Measurements from ENCODE around the gene MICAL3.

Gene MICAL3

DNA sequence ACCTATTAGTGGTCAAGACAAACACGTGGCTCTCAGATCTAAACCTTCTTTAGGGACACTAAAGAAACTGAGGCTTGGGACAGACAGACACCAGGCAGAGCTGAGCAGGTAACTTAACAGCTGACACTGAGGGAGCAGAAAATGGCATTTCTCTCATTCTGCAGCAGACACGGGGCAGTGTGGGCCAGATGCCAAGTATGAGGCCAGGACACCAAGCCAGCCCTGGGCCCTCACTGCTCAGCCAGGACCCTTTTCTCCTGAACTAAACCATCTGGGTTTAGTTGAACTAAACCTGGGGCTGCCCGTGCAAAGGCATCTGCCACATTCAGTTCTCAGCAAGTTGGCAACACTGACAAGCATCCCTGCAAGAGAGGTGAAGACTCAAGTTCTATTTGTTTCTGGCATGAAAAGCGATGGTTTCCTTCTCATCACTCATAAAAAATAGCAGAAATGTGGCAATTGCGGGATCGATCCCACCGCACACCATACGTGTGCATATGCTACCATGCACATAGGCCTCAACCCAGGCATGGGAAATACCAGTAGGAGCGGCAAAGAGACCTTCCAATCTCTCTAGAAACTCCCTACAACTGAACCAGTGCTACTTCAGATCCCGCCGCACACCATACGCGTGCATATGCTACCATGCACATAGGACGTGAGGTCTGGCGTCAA is 150.0 kb downstream of the MICAL3 start:
- TF ChIP-seq, protein P1, sequence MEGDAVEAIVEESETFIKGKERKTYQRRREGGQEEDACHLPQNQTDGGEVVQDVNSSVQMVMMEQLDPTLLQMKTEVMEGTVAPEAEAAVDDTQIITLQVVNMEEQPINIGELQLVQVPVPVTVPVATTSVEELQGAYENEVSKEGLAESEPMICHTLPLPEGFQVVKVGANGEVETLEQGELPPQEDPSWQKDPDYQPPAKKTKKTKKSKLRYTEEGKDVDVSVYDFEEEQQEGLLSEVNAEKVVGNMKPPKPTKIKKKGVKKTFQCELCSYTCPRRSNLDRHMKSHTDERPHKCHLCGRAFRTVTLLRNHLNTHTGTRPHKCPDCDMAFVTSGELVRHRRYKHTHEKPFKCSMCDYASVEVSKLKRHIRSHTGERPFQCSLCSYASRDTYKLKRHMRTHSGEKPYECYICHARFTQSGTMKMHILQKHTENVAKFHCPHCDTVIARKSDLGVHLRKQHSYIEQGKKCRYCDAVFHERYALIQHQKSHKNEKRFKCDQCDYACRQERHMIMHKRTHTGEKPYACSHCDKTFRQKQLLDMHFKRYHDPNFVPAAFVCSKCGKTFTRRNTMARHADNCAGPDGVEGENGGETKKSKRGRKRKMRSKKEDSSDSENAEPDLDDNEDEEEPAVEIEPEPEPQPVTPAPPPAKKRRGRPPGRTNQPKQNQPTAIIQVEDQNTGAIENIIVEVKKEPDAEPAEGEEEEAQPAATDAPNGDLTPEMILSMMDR (IDR thresholded peaks at IDR 0.05; ENCODE audit: low read depth, low read length): no peak

DNA sequence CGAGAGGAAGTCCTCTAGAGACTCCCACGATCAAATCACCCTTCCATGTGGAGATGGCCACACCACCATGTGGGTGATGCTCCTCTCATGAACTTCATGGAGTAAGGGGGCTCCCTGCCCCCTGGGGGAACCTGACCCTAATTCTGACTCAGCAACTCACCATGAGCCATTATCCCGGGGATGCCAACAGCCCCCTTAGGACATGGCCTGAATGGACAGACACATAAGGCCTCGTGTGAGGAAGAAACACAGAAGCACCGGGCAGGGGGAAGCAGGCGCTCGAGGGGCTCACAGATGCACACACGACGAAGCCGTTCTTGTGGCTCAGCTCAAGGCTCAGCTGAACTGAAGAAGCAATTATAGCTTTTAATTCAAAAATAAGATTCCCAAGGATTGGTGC is 150.6 kb downstream of the MICAL3 start:
- no peak overlapping the region for H3K4me3 ChIP-seq (ENCODE audit: low read depth, low read length)
- TF ChIP-seq, protein P1 (IDR thresholded peaks at IDR 0.05; ENCODE audit: low read depth, low read length): no peak

More for the DNA sequence above, 150.0 kb downstream of the MICAL3 start:
- H3K4me3 ChIP-seq (ENCODE audit: low read depth, low read length): no peak overlapping the region

DNA sequence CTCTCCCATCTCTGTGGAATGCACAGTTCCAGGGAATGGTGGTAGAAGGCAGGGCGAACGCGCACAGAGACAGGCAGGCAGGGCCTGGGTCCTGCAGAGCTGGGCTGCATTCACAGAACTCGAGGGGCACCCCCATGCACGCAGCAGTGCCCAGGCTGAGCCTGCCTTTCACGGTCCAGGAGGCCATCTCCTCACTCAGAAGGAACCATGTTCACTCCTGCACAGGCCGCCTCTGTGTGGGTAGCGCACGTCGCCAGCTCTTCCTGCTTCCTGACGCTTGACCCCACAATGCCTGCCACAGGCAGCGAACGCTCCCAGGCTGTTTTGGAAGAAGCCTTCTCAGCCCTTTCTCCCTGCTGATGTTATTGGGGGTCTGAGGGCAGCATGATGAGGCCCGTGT is 151.2 kb downstream of the MICAL3 start:
- TF ChIP-seq, protein P1 (IDR thresholded peaks at IDR 0.05; ENCODE audit: low read depth, low read length): no peak
- no peak overlapping the region for H3K4me3 ChIP-seq (ENCODE audit: low read depth, low read length)

DNA sequence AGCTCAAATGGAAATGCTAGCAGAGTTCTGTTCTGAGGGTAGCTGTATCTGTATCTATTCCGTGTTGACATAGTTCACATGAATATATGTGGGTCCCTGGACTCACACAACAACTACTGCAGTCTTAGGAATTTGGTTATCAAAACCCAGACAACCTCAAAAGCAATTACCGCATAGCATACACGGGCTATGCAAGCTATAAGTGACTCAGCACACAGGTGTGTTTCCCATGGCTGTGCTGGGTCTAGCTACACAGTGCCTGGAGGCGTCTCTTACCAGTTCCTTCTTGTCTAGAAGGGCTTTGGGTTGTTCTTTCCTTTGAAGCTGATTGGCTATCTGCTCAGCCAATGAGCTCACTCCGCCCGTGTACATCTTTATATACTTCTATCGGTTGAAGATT is 151.9 kb downstream of the MICAL3 start:
- TF ChIP-seq, protein P1 (IDR thresholded peaks at IDR 0.05; ENCODE audit: low read depth, low read length): no peak
- no peak overlapping the region for H3K4me3 ChIP-seq (ENCODE audit: low read depth, low read length)

DNA sequence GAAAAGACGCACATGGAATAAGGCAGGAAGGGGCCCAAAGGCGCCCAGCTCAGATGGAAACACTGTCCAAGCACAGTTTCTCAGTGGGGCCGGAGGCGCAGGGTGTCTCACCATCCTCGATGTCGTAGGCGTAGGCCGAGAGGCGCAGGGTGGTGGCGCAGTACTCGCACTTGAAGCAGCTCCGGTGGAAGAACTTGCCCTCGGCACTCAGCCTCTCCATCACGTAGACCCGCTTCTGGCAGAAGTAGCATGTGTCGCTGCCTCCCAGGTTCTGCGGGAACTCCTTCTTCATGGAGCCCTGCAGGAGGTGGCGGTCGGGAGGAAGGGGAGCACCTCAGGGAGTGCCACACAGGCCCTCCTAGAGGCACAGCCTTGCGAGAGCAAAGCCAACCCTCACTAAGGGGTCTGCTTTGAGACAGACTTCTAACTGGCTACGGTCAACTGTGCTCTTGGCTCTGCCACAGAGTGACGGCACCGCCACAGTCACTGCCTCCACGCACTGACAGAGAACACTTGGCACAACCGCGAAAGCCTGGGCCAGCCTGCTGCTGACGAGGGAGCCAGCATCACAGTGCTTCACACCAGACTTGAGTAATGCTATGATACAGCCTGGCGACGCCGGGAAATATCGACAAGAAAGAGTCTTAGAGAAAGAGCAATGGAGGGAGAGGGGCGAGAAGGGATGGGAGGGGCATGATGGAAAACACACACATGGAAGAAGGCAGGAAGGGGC is 152.5 kb downstream of the MICAL3 start:
- no peak overlapping the region for H3K4me3 ChIP-seq (ENCODE audit: low read depth, low read length)
- TF ChIP-seq, protein P1 (IDR thresholded peaks at IDR 0.05; ENCODE audit: low read depth, low read length): no peak

DNA sequence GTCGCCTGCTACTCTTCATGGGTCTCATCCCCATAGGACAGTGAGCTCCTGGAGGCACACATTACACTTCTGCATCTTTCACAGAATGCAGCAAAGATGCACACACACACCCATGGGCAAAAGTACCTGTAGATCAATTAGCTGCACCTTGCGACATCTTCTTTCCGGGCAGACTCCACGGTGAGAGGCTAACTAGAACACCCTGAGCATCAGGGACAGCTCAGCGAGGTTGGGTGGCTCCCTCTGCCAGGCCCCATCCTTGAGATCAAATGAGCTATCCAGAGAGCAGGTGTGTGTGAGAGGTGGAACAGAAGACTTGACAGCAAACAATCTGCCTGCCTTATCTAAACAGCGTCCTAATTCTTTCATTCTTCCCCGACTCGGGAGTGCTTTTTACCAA is 154.0 kb downstream of the MICAL3 start:
- no peak overlapping the region for H3K4me3 ChIP-seq (ENCODE audit: low read depth, low read length)
- TF ChIP-seq, protein P1 (IDR thresholded peaks at IDR 0.05; ENCODE audit: low read depth, low read length): no peak

Data from WI38 (cell line).